ENCODE measurements around the gene SNX13.

Gene SNX13

DNA sequence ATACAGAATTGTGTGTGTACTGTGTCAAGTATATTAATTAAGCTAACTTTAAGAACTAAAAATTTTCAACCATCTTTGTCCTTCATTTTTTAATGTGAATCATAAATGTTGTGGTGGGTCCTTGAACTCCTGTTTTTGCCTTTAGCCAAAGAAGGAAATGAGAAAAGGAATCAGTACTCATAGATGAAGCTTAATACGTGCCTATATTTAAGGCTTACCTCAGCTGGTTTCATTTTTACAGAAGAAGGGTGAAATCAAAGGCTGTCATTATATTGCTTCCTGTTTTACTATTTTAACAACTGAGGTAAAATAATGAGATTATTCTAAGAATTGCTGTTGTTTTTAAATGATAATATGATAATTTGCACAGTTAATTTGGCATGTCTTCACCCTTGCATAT, 6.3 kb upstream of the SNX13 start:
- DNase-seq = no peak

DNA sequence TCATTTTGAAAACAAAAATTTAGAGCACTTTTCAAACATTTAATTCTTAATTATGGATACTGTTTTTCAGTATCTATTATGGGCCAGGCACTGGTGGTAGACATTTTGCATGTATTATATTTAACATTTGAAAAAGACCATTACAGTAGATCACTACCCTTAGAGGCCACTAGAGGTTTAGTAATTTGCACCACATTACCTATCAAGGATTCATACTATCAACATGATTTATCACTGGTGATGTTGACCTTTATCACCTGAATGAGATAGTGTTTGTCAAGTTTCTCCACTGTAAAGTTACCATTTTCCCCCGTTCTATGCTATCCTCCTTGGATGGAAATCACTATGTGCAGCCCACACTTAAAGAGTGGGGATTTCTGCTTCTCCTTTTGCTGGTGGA, 4.4 kb upstream of the SNX13 start:
- no peak for DNase-seq

DNA sequence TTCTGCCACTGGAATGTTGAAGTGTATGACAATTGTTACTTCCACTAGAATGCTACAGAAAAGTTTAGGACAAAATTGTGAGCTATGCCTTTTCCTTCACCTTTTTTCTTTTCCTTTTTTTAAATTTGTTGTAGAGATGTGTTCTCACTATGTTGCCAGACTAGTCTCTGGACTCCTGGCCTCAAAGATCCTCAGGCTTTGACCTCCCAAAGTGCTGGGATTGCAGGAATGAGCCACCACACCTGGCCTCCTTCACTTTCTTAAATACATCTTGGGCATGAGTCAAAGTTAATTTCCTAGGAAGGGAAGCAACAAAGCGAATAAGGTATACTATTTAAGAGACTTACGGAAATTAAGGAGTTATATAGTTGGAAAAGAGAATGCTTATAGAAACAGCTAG, 2.7 kb upstream of the SNX13 start:
- no peak for DNase-seq

DNA sequence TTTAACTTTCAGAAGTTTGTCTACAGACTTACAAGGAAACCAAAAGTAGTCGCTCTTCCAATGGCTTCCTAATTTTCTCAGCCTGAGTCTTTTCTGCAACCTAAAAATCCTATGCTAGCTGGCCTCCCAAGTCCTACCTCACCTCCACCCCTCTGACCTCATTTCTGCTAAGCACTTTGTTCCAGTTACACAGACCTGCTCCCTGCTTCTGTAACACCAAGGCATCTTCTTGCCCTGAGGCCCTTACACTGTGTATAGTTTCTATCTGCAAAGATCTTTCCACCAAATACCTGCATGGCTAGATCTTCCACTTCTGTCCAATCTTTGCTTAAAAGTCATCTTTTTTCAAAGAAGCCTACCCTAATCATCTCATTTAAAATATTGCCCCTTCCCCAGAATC, 1.9 kb upstream of the SNX13 start:
- no peak for DNase-seq

DNA sequence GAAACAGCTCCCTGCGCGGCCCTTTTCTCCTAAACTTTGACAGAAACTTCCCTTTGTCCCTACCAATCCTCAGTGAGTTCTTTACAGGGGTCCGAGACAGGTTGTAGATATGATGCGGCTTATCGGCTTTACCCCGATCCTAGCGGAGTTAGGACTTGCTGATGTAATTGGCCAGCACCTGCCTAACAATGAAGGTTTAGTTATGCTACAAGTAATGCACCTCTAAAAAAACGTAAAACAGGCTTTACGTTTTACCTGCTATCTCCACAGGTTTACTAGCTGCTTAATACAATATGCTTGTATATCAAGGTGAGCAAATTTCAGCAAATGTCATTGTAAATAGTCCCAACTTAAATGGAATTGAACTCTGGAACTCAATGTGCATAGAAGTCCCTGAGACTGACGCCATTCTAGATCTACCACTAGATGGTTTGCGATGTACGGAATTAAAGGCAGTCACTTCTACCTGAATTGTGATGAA, 697 bp upstream of the SNX13 start:
- no peak for DNase-seq

DNA sequence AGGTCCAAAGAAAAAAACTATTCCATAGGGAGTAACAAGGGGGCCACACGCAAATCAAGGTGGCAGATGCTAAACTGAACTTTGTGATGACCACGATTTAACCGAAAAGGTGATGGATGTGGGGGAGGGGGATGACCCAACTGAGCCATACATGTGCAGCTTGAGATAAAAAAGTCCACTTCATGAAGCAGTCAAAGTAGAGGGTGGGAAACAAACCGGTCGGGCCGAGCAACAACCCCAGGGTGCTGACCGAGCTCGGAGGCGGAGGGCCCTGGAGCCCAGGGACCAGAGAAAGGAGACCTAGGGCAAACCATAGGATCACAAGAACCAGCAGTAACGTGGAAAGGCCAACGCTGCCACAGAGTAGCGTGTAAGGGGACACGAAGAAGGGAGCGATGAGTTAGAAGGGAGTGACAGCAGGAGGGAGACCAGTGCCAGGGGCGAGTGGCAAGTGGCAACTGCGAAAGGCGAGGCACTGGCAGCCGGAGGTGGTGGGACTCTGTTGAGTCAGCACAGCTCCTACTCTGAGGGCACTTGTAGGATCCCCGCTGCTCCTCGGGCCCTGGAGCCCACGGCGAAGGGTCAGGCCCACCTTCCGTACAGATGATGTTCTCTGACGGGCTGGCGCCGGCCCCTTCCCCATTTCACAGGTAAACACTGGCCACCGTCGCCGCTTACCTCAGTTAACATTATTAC, 540 bp downstream of the SNX13 start:
- DNase-seq = peak; percentile 23

DNA sequence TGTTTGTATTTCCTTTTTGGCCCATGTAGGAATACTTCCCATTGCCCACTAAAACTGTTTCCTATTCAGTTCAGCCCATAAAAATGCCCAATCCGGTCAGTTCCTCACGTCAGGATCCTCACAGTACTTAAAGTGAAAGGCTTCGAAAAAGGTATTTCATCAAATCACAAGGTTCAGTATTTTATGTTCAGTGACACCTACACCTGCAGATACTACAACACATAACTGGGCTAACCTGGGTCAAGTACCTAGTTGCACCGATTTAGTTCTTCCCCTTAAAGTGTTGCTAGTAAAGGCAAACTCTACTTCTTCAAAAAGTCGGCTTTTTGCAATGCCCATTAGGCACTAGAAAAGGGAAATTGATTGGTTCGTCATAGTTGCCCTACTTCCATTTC, 1.1 kb downstream of the SNX13 start:
- peak; percentile 23 for DNase-seq

DNA sequence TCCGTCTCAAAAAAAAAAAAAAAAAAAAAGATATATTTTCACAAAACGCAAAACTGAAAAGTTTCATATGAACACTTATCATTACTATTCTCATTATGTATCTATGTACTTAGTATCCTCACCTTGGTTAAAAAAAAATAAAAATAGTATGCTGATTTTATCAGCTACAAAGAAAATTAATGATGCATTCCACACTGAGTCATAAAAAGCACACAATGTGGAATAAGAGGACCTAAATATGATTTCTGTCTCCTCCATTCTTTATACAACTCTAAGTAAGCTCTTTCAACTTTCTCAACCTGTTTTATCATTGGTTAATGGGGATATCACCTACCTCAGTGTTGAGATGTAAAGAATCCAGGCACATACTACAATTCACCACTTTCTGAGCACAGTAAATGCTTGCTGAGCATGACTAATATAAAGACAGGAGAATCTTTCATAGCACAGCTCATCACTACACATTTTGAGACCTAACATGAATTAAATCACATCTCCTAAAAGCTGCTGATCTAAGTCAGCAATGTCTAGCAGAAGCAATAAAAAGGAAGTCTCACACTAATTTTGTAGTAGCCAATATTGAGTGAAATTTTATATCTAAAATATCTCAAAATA, 2.7 kb downstream of the SNX13 start:
- peak; percentile 35 for DNase-seq

DNA sequence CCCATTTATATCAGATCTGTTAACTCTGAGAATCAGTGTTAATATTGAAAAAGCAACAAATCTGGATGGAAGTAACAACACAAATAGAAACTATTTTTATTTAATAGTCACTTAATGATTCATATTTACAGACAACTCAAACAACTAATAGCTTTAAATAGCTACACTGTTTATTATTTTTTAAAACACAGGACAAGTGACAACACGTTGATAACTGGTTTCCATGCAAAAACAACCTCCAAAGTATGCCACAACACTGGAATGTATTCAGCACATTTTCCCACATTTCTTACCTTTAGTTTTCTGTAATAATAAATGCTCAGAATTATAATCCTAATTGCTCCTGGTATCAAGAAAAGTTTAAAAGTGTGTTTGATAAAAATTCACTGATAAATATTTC, 4.0 kb downstream of the SNX13 start:
- DNase-seq = no peak

DNA sequence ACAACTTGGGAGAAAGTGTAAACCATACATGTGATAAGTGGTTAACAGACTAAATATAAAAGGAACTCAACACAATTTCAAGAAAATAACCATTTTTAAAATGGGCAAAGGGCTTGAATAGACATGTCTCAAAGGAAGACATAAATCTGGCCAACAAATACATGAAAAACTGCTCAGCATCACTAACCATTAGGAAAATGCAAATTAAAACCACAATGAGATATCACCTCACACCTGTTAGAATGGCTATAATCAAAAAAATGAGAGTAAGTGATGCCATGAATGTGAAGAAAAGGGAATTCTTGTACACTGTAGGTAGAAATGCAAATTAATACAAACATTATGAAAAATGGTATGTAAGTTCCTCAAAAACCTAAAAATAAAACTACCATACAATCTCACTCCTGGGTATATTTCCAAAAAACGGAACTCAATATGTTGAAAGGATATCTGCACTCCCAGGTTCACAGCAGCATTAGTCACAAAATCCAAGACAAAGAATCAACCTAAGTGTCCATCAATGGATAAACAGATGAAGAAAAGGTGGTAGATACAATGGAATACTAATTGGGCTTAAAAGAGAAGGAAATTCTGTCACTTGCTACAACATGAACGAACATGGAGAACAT, 5.6 kb downstream of the SNX13 start:
- DNase-seq = no peak

DNA sequence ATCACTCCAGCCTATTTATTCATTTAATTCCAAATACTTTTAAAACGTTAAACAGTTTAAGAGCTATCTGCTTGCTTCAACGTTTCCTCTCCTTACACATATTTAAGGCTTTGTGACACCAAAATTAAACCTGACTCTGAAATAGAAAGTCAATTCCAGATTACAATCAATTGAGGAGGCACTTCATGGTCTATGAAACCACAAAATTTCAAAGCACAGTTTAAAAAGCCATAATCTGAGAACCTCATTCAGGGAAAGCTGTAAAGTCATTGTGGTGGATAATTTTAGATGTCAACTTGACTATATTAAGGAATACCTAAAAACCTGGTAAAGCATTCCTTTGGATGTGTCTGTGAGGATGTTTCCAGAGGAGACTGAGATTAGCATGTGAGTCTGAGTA, 6.2 kb downstream of the SNX13 start:
- DNase-seq = no peak

DNA sequence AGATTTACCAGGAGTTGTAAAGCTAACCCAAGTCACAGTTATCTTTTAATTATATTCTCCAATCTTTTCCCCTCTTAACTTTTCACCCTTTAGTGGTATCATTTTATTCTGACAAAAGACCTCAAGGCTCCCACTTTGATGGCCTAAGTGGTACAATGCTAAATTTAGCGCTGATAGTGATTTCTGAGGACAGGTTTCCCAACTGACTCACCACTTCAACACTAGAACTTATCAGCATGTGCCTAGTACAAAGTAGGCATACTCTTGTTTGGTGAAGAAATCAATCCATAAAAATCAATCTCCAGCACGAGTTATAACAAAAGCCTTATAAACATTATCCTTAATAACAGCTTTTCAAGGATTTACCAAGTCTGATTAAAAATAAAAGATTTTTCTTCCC, 7.5 kb downstream of the SNX13 start:
- no peak for DNase-seq

DNA sequence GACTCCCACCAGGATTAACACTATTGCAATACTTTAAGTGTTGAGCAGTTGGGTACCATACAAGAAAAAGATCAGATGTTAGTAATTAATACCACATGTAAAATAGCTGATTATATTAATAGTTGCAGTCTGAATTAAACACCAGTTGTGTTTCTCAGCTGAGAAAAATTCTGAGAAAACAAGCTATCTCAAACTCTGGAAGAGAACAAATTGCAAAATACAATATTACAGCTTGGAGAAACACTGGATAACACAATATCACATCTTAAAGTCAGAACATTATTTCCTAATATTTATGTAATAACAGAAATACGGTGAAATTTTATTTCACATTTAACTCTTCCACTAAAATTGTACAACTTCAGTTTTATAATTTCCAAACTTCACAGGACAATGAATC, 9.2 kb downstream of the SNX13 start:
- no peak for DNase-seq

DNA sequence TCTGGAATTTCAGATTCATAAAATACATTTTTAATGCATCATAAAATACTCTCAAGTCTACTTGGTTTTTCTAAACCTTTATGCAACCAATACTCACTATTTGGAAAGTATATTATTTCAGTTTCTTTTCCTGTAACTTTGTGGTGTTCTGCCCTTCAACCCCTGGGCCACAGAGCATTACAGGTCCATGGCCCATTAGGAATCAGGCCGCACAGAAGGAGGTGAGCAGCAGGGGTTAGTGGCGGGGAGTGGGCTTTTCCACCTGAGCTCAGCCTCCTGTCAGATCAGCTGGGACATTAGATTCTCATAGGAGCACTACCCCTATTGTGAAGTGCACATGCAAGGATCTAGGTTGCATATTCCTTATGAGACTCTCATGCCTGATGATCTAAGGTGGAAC, 9.7 kb downstream of the SNX13 start:
- no peak for DNase-seq

DNA sequence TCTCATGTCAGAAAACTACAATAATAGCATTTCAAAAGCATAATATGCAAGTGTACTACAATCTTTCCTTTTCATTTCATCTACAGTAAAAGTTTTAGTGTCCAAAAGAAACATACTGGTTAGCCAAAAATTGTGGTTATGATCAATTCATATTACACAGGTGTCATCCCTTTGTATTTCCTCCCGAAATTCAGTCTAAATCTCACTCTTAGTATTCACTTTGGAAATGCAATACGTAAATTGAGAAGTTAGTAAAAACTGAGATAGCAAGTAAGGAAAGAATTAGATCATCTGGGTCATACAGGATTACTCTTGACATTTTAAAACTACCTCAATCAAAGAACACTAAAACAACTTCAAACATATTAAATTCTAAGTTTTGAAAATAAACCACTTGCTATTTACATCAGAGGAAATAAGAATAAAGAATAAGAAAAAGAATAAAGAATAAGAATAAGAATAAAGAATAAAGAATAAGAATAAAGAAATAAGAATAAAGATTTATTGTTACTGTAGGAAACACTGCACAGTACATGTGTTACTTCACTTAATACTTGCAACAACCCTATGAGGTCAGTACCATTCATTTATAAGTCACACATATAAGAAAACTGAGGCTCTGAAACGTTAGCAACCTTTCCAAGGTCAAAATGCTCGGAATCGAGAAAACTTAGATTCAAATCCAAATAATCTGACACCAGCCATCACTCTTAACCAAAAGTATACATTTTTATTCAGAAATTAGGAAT, 10.5 kb downstream of the SNX13 start:
- no peak for DNase-seq

DNA sequence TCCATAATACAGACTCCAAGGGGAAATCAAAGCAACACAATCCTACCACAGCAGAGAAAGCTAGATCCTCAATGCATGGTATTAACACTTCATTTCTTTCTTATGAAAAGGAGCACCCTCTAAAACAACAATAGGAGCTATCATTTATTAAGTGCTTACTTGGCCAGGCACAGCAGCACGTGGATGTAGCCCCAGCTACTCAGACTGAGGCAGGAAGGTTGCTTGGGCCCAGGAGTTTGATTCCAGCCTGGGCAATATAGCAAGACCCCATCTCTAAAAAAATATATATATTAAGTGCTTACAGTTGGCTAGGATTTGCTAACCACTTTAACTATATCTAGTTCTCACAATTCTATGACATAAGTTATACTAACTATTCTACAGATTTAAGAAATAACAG, 12.2 kb downstream of the SNX13 start:
- DNase-seq = no peak

DNA sequence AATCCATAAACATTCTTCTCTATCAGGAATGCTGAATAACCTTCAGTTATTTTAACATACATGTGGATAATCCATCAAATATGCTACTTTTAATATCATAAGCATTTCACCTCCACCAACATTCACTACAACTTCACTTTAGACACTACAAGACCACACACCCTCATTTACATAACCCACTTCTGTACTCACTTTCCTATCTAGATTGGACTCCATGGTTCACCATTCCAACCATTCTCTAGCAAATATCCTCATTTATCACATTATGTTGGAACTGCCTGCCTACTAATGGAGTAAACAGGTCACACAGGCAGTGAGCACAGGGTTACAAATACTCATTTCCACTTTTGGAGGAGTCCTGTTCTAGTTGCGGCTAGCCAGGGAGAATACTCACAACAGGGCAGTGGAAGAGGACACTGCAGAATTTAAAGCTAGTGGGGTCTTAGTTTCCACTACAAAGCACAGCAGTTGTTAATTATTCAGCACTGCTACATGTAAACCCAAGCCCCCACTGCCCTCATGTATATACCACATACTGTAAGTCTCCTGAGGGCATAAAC, 18.4 kb downstream of the SNX13 start:
- DNase-seq = no peak

DNA sequence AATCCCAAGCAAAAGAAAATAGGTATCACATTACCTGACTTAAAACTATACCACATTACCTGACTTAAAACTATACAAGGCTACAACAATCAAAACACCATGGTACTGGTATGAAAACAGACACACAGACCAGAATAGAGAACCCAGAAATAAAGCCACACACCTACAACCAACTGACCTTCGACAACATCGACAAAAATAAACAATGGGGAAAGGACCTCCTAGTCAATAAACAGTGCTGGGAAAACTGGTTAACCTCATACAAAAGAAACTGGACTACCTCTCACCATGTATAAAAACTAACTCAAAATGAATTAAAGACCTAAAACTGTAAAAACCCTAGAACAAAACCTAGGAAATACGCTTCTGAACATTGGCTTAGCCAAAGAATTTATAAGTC, 22.5 kb downstream of the SNX13 start:
- DNase-seq = no peak

DNA sequence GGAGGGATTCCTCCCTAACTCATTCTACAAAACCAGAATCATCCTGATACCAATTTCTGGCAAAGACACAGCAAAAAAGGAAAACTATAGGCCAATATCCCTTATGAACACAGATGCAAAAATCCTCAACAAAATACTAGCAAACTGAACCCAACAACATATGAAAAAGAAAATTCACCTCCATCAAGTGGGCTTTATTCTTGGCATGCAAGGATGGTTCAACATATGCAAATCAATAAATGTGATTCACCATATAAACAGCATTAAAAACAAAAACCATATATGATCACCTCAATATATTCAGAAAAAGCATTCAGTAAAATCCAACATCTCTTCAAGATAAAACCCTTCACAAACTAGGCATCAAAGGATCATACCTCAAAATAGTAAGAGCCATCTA, 23.5 kb downstream of the SNX13 start:
- DNase-seq = no peak

DNA sequence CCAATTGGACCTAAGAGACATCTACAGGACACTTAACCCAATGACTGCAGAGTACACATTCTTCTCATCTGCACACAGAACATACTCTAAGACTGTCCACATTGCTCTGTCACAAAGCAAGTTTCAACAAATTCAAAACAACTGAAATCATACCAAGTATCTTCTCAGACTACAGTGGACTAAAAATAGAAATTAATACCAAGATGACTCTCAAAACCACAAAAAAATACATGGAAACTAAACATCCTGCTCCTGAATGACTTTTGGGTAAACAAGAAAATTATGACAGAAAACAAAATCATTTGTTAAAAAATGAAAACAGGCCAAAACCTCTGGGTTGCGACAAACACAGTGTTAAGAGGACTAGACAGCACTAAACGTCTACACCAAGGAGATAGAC, 24.5 kb downstream of the SNX13 start:
- no peak for DNase-seq

DNA sequence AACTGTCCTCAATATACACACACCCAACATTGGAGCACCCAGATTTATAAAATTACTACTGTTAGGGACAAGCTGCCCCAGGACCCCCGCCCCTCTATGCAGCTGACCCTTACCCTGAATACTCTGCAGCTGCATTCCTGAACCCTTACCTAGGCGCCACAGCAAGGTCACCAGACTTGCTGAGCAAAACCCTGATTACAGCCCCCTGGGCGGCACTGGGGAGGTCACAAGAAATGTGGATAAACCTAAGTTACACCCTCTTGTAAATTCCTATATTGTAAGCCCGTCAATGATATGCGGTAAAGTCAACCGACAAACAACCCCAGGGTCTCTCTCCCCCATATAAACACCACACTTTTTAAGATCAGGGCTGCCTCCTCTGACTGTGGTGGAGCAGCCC, 25.1 kb downstream of the SNX13 start:
- no peak for DNase-seq

DNA sequence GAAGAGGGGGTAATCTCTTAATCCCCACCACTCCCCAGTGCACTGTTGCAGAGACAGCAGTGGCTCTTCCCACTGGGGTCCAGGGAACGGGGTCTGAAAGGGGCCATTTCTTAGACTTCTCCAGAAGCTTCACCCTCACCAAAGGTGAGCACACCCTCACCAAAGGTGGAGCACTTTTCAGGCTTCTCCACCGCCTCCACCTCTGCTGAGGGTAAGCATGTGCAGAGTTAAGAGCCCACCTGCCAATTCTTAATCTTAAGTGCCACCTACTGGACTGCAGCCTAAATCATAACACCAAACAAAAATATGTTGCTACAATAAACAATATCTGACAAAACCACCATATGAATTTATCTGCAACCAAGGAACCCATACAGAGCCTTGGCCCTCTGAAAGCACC, 27.0 kb downstream of the SNX13 start:
- no peak for DNase-seq

DNA sequence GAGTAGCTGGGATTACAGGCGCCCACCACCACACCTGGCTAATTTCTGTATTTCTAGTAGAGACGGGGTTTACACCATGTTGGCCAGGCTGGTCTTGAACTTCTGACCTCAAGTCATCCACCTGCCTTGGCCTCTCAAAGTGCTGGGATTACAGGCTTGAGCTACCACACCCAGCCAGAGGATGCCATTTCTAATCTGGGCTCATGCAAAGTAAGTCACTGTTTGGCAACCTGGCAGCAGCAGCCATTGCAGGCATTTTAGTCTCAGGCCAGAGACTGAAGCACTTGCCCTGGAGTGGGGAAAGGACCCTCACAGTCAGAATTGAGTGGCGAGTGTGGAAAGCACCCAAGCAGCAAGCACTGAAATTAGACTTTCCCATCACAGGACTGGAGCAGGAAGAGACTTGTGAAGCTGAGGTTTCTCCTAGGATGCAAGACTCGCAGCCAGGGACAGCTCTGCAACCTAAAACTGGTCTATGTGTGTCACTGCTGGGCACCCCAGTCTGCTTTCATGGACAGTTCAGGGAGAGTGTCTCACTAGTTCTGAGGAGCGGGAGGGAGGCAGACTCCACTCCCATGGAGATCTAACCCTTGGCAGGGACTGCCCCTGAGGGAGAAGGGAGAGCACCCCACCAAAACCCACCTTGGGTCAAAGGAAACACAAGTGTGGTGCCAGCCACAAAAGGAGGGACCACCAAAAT, 27.6 kb downstream of the SNX13 start:
- no peak for DNase-seq

All from fibroblast of skin of right biceps (primary cell).